ENCODE measurements around the gene RTN1.

RTN1 gene

DNA sequence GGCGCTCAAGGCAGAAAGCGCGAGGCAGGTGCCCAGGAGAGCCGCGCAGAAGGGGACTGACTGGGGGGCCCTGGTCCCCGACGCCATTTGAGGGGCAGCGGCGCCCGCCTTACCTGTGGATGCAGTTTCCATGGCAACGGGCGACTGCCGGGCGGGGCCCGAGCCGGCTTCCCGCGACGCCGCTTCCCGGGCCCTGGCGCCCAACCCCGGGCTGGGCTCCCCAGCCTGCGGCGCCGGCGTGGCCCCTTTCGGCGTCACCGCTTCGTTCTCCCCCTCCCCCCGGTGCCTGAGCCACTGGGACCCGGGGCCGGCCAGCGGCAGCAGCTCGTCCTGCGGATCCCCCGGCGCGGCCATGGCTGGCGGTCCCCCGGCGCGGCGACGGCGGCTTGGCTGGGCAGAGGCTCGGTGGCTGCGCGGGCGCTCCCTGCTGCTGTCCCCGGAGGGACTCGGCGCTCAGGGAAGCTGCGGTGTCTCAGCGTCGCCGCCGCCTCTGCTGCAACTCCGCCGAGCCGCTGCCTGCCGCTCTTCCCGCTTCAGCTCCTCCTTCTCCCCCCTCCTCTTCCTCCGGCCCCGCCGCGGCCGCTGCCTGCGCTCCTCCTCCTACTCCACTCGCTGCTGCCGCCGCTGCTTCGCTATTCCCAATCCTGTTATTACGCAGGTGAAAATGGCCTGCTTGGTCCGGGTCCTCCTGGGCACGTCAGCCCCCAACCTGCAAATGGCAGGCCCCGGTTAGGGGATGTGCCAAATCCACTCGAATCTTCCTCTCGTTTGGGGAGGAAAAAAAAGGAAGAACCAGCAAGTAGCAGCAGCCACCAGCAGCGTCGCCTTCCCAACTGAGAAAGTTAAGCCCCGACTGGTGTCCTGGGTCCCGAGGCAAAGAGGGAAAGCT, at the start of gene RTN1:
Gene RTN1, minus strand, starts transcription at position 500 of the 889 bp plus-strand sequence. Its CDS starts 146 bp downstream, at position 354.
- no peak for DNase-seq (ENCODE audit: low read depth, low spot score)
- no peak within 1 kb of the TSS for H3K27ac ChIP-seq

DNA sequence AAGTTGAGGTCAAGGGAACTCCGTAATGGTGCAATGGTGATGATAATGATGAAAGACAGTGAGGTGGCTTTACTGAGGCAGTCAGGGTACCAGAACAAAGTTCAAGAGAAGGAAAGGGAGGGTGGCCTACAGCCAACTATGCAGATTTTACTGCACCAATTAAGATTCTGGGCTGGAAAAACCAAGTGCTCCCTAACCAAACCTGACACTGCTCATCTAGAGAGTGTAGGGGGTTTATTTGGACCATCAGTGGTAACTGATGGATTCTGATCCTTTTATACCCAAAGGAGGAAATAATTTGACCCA, 49.8 kb upstream of the RTN1 start:
- no peak for DNase-seq (ENCODE audit: low read depth, low spot score)
- no peak overlapping the region for H3K27ac ChIP-seq

- no peak within 1 kb of the TSS for H3K27ac ChIP-seq
- DNase-seq (ENCODE audit: low read depth, low spot score): no peak
Observed at GRCh38 chr14:59919570-59920377, 49.2 kb upstream of the RTN1 start, which contains the start of gene LRRC9. LRRC9 (plus strand) TSS chr14:59920144.

- no peak for DNase-seq (ENCODE audit: low read depth, low spot score)
- no peak overlapping the region for H3K27ac ChIP-seq
Observed at GRCh38 chr14:59918824-59919569, 48.4 kb upstream of the RTN1 start.

GRCh38 chr14:59913187-59913586, 42.6 kb upstream of the RTN1 start:
- DNase-seq (ENCODE audit: low read depth, low spot score): no peak
- H3K27ac ChIP-seq: no peak overlapping the region

DNA sequence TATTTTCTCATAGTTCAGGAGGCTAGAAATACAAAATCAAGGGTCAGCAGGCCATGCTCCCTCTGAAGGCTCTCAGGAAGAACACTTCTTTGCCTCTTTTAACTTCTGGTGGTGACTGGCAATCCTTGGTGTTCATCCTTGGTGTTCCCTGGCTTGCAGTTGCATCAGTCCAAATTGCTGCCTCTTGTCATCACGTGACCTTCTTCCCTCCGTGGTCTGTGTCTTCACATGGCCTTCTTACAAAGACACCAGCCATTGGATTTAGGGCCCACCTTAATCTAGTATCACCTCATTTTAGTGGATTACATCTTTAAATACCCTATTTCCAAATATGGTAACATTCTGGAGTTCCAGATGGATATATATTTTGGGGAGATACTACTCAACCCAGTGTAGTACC, 41.9 kb upstream of the RTN1 start:
- no peak overlapping the region for H3K27ac ChIP-seq
- DNase-seq (ENCODE audit: low read depth, low spot score): no peak

GRCh38 chr14:59905188-59905587, 34.6 kb upstream of the RTN1 start:
- no peak overlapping the region for H3K27ac ChIP-seq
- no peak for DNase-seq (ENCODE audit: low read depth, low spot score)

DNA sequence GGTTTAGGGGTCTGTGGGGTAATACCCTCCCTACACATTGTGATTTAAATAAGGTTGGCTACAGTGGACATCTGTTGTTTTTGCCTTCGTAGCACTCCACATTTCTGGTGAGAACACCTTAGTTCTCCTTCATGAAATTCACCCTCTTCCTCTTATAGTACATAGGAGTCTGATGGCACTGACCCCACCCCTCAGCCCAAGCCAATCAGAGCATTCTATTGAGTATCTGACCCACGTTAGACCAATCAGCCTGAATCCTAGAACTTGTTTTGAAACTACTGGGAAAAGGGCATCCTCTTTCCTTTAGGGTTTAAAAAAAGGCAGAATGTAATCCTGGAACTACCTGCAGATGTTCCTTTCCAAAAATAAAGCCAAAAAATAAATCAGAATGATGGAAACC, 33.6 kb upstream of the RTN1 start:
- DNase-seq (ENCODE audit: low read depth, low spot score): no peak
- no peak overlapping the region for H3K27ac ChIP-seq

GRCh38 chr14:59900556-59900955, 30.0 kb upstream of the RTN1 start:
- no peak for DNase-seq (ENCODE audit: low read depth, low spot score)
- H3K27ac ChIP-seq: no peak overlapping the region

- no peak for DNase-seq (ENCODE audit: low read depth, low spot score)
- H3K27ac ChIP-seq: no peak overlapping the region
Observed at GRCh38 chr14:59897757-59898383, 27.3 kb upstream of the RTN1 start.

- no peak overlapping the region for H3K27ac ChIP-seq
- no peak for DNase-seq (ENCODE audit: low read depth, low spot score)
Observed at GRCh38 chr14:59895721-59896120, 25.1 kb upstream of the RTN1 start.

DNA sequence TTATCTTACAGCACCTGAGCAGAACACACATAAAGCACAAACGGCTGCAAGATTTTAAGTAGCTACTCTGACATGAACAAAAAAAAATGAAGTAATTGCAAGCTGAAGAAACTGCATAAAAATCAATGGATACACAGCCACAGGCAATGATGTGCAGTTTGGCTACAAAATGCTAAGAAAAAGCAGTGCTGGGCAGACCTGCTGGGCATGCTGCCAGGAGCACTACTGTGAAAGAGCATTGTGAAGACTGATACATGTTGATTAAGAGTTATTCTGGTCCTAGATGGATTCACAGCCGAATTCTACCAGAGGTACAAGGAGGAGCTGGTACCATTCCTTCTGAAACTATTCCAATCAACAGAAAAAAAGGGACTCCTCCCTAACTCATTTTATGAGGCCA, 20.1 kb upstream of the RTN1 start:
- DNase-seq (ENCODE audit: low read depth, low spot score): no peak
- no peak overlapping the region for H3K27ac ChIP-seq

- no peak for DNase-seq (ENCODE audit: low read depth, low spot score)
Observed at GRCh38 chr14:59882957-59883356, 12.4 kb upstream of the RTN1 start.

DNA sequence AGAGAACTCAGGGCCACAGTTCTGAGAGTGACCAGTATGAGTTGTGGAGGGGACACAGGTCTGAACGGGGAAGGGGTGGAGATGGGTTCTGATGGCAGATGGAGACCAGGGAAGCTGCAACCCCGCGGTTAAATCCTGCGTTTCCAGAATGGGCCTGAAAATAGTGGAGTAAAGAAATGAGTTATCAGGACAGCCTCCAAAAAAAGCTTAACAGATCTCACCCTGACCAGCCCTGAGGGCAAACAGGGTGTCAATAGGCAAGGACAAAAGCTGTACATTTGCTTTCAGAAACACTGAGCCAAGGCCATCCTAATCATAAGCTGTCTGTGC, 555 bp upstream of the RTN1 start:
- no peak overlapping the region for H3K27ac ChIP-seq
- DNase-seq (ENCODE audit: low read depth, low spot score): no peak

More at GRCh38 chr14:59882957-59883356, 12.4 kb upstream of the RTN1 start:
- H3K27ac ChIP-seq: no peak overlapping the region

- DNase-seq (ENCODE audit: low read depth, low spot score): no peak
- no peak overlapping the region for H3K27ac ChIP-seq
Observed at GRCh38 chr14:59869381-59870255, 958 bp downstream of the RTN1 start.

DNA sequence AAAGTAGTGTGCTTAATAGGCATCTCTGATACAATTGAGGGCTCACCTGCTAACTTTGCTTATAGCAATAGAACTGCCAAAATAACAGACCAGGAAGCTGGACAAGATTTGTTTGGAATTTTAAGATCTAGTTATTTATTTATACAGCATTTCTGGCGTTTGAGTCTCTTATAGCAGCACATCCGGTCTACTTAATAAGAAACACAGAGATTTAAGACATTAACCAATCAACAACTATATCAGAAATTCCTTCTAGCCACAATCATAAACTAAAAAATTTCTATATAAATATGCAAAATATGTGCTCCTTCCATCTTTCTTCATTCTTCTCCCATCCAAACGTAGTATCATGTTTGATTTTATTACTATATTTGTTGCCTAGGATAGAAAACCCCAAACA, 2.6 kb downstream of the RTN1 start:
- DNase-seq (ENCODE audit: low read depth, low spot score): no peak
- no peak overlapping the region for H3K27ac ChIP-seq

GRCh38 chr14:59863806-59864525, 6.6 kb downstream of the RTN1 start:
- H3K27ac ChIP-seq: no peak overlapping the region
- DNase-seq (ENCODE audit: low read depth, low spot score): no peak

DNA sequence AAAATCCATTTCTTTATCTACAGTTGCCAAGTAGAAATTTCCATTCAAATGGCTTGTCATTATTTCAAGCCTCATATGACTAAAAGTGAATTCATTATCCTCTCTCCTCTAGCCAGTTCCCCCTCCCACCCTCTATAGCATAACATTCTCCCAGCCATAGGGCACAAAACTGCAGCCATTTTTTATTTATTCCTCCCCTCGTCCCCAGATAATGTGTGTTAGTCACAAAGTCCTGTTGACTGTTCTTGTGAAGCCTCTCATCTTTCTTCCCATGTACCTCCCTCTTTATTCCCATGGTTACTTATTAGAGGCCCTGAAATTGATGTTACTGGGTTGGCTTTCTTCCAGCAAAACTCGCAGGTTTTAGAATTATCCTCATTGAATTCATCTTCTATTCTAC, 13.2 kb downstream of the RTN1 start:
- DNase-seq (ENCODE audit: low read depth, low spot score): no peak
- no peak overlapping the region for H3K27ac ChIP-seq

- no peak for DNase-seq (ENCODE audit: low read depth, low spot score)
- H3K27ac ChIP-seq: no peak overlapping the region
Observed at GRCh38 chr14:59852350-59852749, 18.2 kb downstream of the RTN1 start.

All from epithelial cell of prostate (primary cell).